ENCODE data around the gene NAA50. TPM values are rescaled to one million over a fixed set of nuclear protein-coding genes. Genes with fewer than 3 reads are reported as not detected.

Gene NAA50
- total RNA-seq, 3 donors from 2014 or later (not counting 1 experiment from before 2014, with no cell fraction given): 55.3 to 77.6 (median 61.0) TPM

GRCh38 chr3:113714702-113715101 lies 31.3 kb downstream of the NAA50 start:
- H3K27ac ChIP-seq (ENCODE audit: low read length): no peak overlapping the region
- TF ChIP-seq CTCF (IDR thresholded peaks at IDR 0.05): no peak
- peaks cover 10% of the 10 kb centered on the region for H3K36me3 ChIP-seq (ENCODE audit: control insufficient read depth, insufficient read depth, low read length)
- ATAC-seq: no peak
- no peaks in the 10 kb centered on the region for H3K9me3 Mint-ChIP-seq
- H3K36me3 Mint-ChIP-seq: no peaks in the 10 kb centered on the region
- H3K27me3 ChIP-seq (ENCODE audit: control insufficient read depth, insufficient read depth, low read length): peaks cover 2% of the 10 kb centered on the region
- intact Hi-C loops (cut with micrococcal nuclease): no loop called here
- DNase-seq: no peak
- no peaks in the 10 kb centered on the region for H3K4me1 Mint-ChIP-seq
- peak overlapping the region in 1 of 2 donors; percentile 3 for H3K27ac Mint-ChIP-seq
- H3K9me3 ChIP-seq (ENCODE audit: control insufficient read depth, insufficient read depth, low read length): no peaks in the 10 kb centered on the region
- no peak overlapping the region for H3K4me3 ChIP-seq (ENCODE audit: low read length)
- H3K4me3 Mint-ChIP-seq: no peak overlapping the region
- no CpG with 5 or more reads among the region's 1 CpG for WGBS (ENCODE audit: insufficient coverage)
- peaks cover 0 to 7% of the 10 kb centered on the region in 2 donors for H3K27me3 Mint-ChIP-seq (ENCODE audit: low read depth in 2 of 2)
- H3K4me1 ChIP-seq (ENCODE audit: control insufficient read depth, insufficient read depth, low read length): no peaks in the 10 kb centered on the region

DNA sequence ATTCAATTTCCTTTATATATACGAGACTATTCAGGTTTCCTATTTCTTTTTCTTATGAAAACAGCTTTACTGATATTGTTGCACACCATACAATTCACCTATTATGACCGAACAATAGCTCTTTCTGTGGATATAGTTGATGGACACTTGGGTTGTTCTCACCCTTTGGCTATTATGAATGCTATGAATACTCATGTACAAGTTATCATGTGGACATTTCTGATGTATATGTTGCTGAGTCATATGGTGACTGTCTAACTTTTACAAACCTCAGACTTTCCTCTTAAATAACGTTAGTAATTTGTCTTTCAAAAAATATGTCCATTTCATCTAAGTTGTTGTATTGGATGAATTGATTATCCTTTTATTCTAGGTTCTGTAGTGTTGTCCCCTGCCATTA lies 33.9 kb downstream of the NAA50 start:
- intact Hi-C loops (cut with micrococcal nuclease): no loop called here
- no peak overlapping the region for H3K4me3 ChIP-seq (ENCODE audit: low read length)
- Mint-ChIP-seq H3K4me1 (no peaks in the 10 kb centered on the region), H3K27ac (no peak overlapping the region), H3K9me3 (no peaks in the 10 kb centered on the region), H3K27me3 (ENCODE audit: low read depth in 2 of 2) (peaks cover 4 to 7% of the 10 kb centered on the region in 2 donors), H3K36me3 (no peaks in the 10 kb centered on the region), H3K4me3 (no peak overlapping the region)
- no peaks in the 10 kb centered on the region for H3K9me3 ChIP-seq (ENCODE audit: control insufficient read depth, insufficient read depth, low read length)
- H3K36me3 ChIP-seq (ENCODE audit: control insufficient read depth, insufficient read depth, low read length): peaks cover 3% of the 10 kb centered on the region
- no peak for ATAC-seq
- no peaks in the 10 kb centered on the region for H3K4me1 ChIP-seq (ENCODE audit: control insufficient read depth, insufficient read depth, low read length)
- no peak for DNase-seq
- H3K27me3 ChIP-seq (ENCODE audit: control insufficient read depth, insufficient read depth, low read length): peaks cover 4% of the 10 kb centered on the region
- WGBS (ENCODE audit: insufficient coverage): no CpG with 5 or more reads among the region's 3 CpGs
- TF ChIP-seq CTCF (IDR thresholded peaks at IDR 0.05): no peak
- H3K27ac ChIP-seq (ENCODE audit: low read length): no peak overlapping the region

DNA sequence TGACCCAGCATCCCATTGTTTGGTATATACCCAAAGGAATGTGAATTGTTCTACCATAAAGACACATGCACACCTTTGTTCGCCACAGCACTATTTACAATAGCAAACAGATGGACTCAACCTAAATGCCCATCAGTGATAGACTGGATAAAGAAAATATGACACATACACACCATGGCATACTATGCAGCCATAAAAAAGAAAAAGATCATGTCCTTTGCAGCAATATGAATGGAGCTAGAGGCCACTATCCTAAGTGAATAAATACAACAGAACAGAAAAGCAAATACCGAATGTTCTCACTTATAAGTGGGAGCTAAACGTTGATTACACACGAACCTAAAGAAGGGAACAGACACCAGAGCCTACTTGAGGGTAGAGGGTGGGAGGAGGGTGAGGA lies 38.2 kb downstream of the NAA50 start:
- H3K36me3 ChIP-seq (ENCODE audit: control insufficient read depth, insufficient read depth, low read length): no peaks in the 10 kb centered on the region
- ATAC-seq: no peak
- Mint-ChIP-seq H3K4me3 (no peak overlapping the region), H3K27me3 (ENCODE audit: low read depth in 2 of 2) (peaks cover 4 to 7% of the 10 kb centered on the region in 2 donors), H3K27ac (no peak overlapping the region), H3K9me3 (no peaks in the 10 kb centered on the region), H3K4me1 (no peaks in the 10 kb centered on the region), H3K36me3 (no peaks in the 10 kb centered on the region)
- intact Hi-C loops (cut with micrococcal nuclease): no loop called here
- no peak for TF ChIP-seq CTCF (IDR thresholded peaks at IDR 0.05)
- no peaks in the 10 kb centered on the region for H3K9me3 ChIP-seq (ENCODE audit: control insufficient read depth, insufficient read depth, low read length)
- H3K4me1 ChIP-seq (ENCODE audit: control insufficient read depth, insufficient read depth, low read length): no peaks in the 10 kb centered on the region
- WGBS (ENCODE audit: insufficient coverage): 83% methylated on average over 4 of the region's 4 CpGs
- H3K27me3 ChIP-seq (ENCODE audit: control insufficient read depth, insufficient read depth, low read length): peaks cover 4% of the 10 kb centered on the region
- no peak for DNase-seq
- no peak overlapping the region for H3K4me3 ChIP-seq (ENCODE audit: low read length)
- no peak overlapping the region for H3K27ac ChIP-seq (ENCODE audit: low read length)

- Mint-ChIP-seq H3K4me3 (peak overlapping the region; percentile 73), H3K27ac (no peak overlapping the region), H3K36me3 (no peaks in the 10 kb centered on the region), H3K27me3 (ENCODE audit: low read depth in 2 of 2) (no peaks in the 10 kb centered on the region), H3K9me3 (no peaks in the 10 kb centered on the region), H3K4me1 (peaks cover 11 to 12% of the 10 kb centered on the region in 2 donors)
- ATAC-seq (no peak), DNase-seq (peak in 1 of 2 donors; percentile 31)
- H3K9me3 ChIP-seq (ENCODE audit: control insufficient read depth, insufficient read depth, low read length): no peaks in the 10 kb centered on the region
- H3K4me3 ChIP-seq (ENCODE audit: low read length): no peak overlapping the region
- no peaks in the 10 kb centered on the region for H3K36me3 ChIP-seq (ENCODE audit: control insufficient read depth, insufficient read depth, low read length)
- H3K27me3 ChIP-seq (ENCODE audit: control insufficient read depth, insufficient read depth, low read length): no peaks in the 10 kb centered on the region
- no peak overlapping the region for H3K27ac ChIP-seq (ENCODE audit: low read length)
- H3K4me1 ChIP-seq (ENCODE audit: control insufficient read depth, insufficient read depth, low read length): peaks cover 9% of the 10 kb centered on the region
- intact Hi-C loops (cut with micrococcal nuclease): loop anchor here (5.0 to 10.0 kb wide), 3 partner anchors 184 to 1448 kb away; partner anchors contain the start of genes SPICE1 and ZBTB20
- WGBS (ENCODE audit: insufficient coverage): 57% methylated on average over 24 of the region's 24 CpGs
- TF ChIP-seq CTCF (IDR thresholded peaks at IDR 0.05): no peak
These were observed 47.1 kb downstream of the NAA50 start for GRCh38 chr3:113698956-113699355.
